Activated CD8-positive, alpha-beta T cell treated with anti-CD3 and anti-CD28 coated beads for 36 hours (primary cell): ENCODE results near the gene KIF7. TPM values are rescaled to one million over a fixed set of nuclear protein-coding genes. Genes with fewer than 3 reads are reported as not detected.

ENCODE experiments used
- ATAC-seq: fragments of 200-7000 bp; cut with Tn5 transposase; one replicate; pipeline ENCODE4 v1.10.0; 2021; ENCODE audit warnings: mild to moderate bottlenecking, moderate library complexity
- CTCF ChIA-PET: fragments of 350-600 bp; sonication (Branson Sonifier 250); formaldehyde crosslinking; loops from one replicate; lab custom pipeline; 2021; ENCODE audit warnings: antibody characterized with exemption; lab: Charles Lee
- POLR2A ChIA-PET: fragments of 350-600 bp; sonication (Branson Sonifier 250); formaldehyde crosslinking; loops from one replicate; lab custom pipeline; 2021; ENCODE audit warnings: antibody characterized with exemption; lab: Charles Lee
- DNase-seq: peaks from one replicate; pipeline ENCODE4 v3.0.0-alpha.2; 2020
- H3K27ac Mint-ChIP-seq: one replicate; pipeline ENCODE4 v1.8.0; 2021; ENCODE audit warnings: mild to moderate bottlenecking, mixed read lengths
- H3K27me3 Mint-ChIP-seq: one replicate; pipeline ENCODE4 v1.8.0; 2021; ENCODE audit warnings: mixed read lengths
- H3K36me3 Mint-ChIP-seq: one replicate; pipeline ENCODE4 v1.8.0; 2021; ENCODE audit warnings: low read depth, mixed read lengths
- H3K4me1 Mint-ChIP-seq: one replicate; pipeline ENCODE4 v1.8.0; 2021; ENCODE audit warnings: low read depth, mixed read lengths
- H3K4me3 Mint-ChIP-seq: one replicate; pipeline ENCODE4 v1.8.0; 2021; ENCODE audit warnings: mild to moderate bottlenecking, moderate library complexity, mixed read lengths
- H3K9me3 Mint-ChIP-seq: one replicate; pipeline ENCODE4 v1.8.0; 2021; ENCODE audit warnings: mixed read lengths
- intact Hi-C: fragments of 100-400 bp; cut with micrococcal nuclease; formaldehyde crosslinking; loops from one replicate; pipeline ENCODE4 v1.10.0; 2022
- total RNA-seq, 2 experiments: library from RNA; stranded (reverse); gene quantifications; one replicate each; pipeline ENCODE4 v1.2.3, GENCODE V29; 2021
- TF ChIP-seq, protein P1 (sequence below): fragments of 200-600 bp; IDR thresholded peaks from one replicate; pipeline ENCODE4 v1.8.0; 2022; ENCODE audit warnings: antibody characterized with exemption, mild to moderate bottlenecking

The KIF7 gene
- total RNA-seq, 2 experiments from 2014 or later, result 2.7 to 3.7 TPM

DNA sequence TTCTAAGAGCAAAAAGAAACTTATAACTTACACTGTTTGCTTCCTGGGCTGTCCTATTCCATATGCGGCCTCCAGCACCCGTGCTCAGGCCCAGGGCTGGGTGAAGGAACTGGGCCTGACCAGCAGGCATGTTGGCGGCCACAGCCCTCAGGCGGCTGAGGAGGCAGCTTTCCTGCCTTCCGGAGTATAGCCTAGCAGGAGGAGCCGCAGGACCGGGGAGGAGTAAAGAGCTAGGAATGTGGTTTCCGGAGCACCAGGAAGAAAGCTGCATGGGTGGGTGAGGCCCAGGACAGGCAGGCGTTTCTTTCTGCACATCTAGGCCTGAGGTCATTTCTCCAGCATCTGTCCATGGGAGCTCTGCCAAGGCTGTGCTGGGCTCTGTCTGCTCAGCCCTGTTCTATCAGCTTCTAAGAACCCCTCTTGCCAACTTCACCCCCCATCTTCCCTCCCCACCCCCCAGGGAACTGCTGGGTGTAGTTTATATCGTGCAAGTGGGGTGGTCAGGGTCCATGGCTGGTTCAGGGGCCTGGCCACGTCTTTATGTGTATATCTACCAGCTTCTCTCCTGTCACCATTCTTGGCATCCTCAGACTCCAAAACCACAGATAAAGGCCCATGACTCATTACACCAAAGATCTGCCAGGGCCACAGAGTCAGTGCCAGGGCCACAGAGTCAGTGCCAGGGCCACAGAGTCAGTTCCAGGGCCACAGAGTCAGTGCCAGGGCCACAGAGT lies 7.8 kb upstream of the KIF7 start:
- CTCF ChIA-PET, result interaction anchor here (0.9 to 1.5 kb wide), 2 partner anchors 15 to 97 kb away, joined by 3 to 5 read pairs; no protein-coding TSS in a partner anchor

DNA sequence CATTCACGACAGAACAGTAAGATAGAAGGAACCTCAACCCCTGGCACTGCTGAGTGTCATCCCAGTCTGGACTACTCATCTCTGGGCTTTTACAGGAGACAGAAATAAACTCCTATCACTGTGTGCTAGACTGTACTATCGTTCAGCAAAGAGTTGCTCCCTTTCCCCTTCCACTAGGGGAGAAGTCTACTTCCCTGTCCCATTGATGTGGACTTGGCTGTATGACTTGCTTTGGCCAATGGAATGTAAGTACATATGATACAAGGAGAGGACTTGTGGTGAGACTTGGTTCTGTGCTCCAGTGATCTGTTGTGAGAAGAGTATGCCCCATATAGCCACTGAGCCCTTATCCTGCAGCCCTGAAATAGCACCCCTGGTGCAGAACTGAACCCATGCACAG lies 5.3 kb upstream of the KIF7 start:
- Mint-ChIP-seq H3K4me3 (no peak overlapping the region), H3K4me1 (peaks cover 12% of the 10 kb centered on the region), H3K27me3 (peaks cover 40% of the 10 kb centered on the region), H3K9me3 (no peaks in the 10 kb centered on the region), H3K36me3 (no peaks in the 10 kb centered on the region), H3K27ac (no peak overlapping the region)
- intact Hi-C loops, result no loop called here
- POLR2A ChIA-PET, result interaction anchor here (1.1 kb wide), 1 partner anchor 13 kb away, joined by 3 read pairs; no protein-coding TSS in a partner anchor
- CTCF ChIA-PET, result interaction anchor here (0.9 to 1.5 kb wide), 5 partner anchors 13 to 302 kb away, joined by 3 to 5 read pairs (median 3); no protein-coding TSS in a partner anchor
- DNase-seq, result no peak
- ATAC-seq, result no peak
- TF ChIP-seq, protein P1, sequence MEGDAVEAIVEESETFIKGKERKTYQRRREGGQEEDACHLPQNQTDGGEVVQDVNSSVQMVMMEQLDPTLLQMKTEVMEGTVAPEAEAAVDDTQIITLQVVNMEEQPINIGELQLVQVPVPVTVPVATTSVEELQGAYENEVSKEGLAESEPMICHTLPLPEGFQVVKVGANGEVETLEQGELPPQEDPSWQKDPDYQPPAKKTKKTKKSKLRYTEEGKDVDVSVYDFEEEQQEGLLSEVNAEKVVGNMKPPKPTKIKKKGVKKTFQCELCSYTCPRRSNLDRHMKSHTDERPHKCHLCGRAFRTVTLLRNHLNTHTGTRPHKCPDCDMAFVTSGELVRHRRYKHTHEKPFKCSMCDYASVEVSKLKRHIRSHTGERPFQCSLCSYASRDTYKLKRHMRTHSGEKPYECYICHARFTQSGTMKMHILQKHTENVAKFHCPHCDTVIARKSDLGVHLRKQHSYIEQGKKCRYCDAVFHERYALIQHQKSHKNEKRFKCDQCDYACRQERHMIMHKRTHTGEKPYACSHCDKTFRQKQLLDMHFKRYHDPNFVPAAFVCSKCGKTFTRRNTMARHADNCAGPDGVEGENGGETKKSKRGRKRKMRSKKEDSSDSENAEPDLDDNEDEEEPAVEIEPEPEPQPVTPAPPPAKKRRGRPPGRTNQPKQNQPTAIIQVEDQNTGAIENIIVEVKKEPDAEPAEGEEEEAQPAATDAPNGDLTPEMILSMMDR, result no peak

More for the DNA sequence above, 7.8 kb upstream of the KIF7 start:
- H3K4me3 Mint-ChIP-seq, result no peak overlapping the region
- H3K9me3 Mint-ChIP-seq, result no peaks in the 10 kb centered on the region
- no peak for DNase-seq
- H3K4me1 Mint-ChIP-seq, result peaks cover 4% of the 10 kb centered on the region
- no peak overlapping the region for H3K27ac Mint-ChIP-seq
- peaks cover 41% of the 10 kb centered on the region for H3K27me3 Mint-ChIP-seq
- TF ChIP-seq, protein P1, result no peak
- POLR2A ChIA-PET, result interaction anchor here (1.3 to 1.4 kb wide), 2 partner anchors 9 to 40 kb away, joined by 3 to 4 read pairs; no protein-coding TSS in a partner anchor
- H3K36me3 Mint-ChIP-seq, result no peaks in the 10 kb centered on the region
- no peak for ATAC-seq
- intact Hi-C loops, result no loop called here

DNA sequence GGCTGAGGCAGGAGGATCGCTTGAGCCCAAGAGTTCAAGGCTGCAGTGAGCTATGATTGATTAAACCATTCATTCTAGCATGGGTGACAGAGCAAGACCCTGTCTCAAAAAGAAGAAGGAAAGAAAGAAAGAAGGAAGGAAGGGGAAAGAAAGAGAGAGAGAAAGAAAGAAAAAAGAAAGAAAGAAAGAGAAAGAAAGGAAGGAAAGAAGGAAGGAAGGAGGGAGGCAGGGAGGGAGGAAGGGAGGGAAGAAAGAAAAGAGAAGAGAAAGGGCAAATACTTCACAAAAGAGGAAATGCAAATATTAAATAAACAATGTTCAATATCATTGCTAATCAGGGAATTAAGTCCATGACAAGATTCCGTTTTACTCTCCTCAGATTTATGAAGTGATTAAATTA lies 4.0 kb upstream of the KIF7 start:
- no peak overlapping the region for H3K27ac Mint-ChIP-seq
- peaks cover 17% of the 10 kb centered on the region for H3K4me1 Mint-ChIP-seq
- TF ChIP-seq, protein P1, result no peak
- no peaks in the 10 kb centered on the region for H3K9me3 Mint-ChIP-seq
- intact Hi-C loops, result no loop called here
- no peak for ATAC-seq
- H3K36me3 Mint-ChIP-seq, result peaks cover 2% of the 10 kb centered on the region
- ChIA-PET POLR2A (no interaction called here), CTCF (interaction anchor here (0.9 to 3.6 kb wide), 2 partner anchors 13 to 14 kb away, joined by 3 to 13 read pairs; no protein-coding TSS in a partner anchor)
- peaks cover 38% of the 10 kb centered on the region for H3K27me3 Mint-ChIP-seq
- H3K4me3 Mint-ChIP-seq, result no peak overlapping the region
- no peak for DNase-seq

DNA sequence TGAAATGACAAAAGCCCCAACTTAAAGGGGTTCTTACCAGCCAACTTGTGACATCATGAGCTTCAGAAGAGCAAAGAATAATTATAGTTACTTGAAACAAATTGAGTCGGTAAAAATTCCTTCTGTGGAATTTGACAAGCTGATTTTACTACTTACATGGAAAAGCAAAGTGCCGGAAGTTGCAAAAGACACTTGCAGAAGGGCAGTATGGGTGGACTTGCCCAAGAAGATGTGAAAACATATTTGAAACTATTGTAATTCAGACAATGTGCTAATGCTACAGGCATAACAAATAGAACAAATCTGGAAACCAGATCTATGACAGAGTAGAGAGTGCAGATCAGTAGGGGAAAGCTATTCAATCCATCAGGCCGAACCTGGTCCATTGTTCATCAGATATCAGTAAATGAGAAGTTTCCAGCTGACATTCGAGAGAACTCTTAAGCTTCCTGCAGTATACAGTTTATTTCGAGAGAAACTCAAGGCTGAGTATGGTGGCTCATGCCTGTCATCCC lies 2.5 kb upstream of the KIF7 start:
- ChIA-PET CTCF (interaction anchor here (1.4 to 3.6 kb wide), 4 partner anchors 10 to 15 kb away, joined by 3 to 13 read pairs (median 6); no protein-coding TSS in a partner anchor), POLR2A (no interaction called here)
- Mint-ChIP-seq H3K36me3 (peaks cover 3% of the 10 kb centered on the region), H3K4me1 (peaks cover 18% of the 10 kb centered on the region), H3K4me3 (no peak overlapping the region), H3K27me3 (peaks cover 45% of the 10 kb centered on the region), H3K27ac (no peak overlapping the region), H3K9me3 (no peaks in the 10 kb centered on the region)
- ATAC-seq, result no peak
- no peak for DNase-seq
- TF ChIP-seq, protein P1, result no peak
- intact Hi-C loops, result no loop called here
